SK-N-SH treated with all-trans-retinoic acid at 6 μM for 48 hours (cell line): ENCODE results near the gene IVL.

Experiments used
- ATAC-seq: fragments of 200-7000 bp; cut with Tn5 transposase; 3 replicates; pipeline ENCODE4 v1.9.1; 2020; ENCODE audit warnings: mild to moderate bottlenecking, moderate library complexity
- ARNTL ChIP-seq: fragments of 450-650 bp; formaldehyde crosslinking; IDR thresholded peaks from 2 replicates; pipeline ENCODE4 v1.5.0; 2020; ENCODE audit warnings: low read depth, mild to moderate bottlenecking, moderate library complexity, borderline replicate concordance
- BACH2 ChIP-seq: fragments of 250-450 bp; sonication (Bioruptor Pico); IDR thresholded peaks from 2 replicates; pipeline ENCODE4 v1.9.0; 2021; ENCODE audit warnings: mild to moderate bottlenecking, borderline replicate concordance
- CREB5 ChIP-seq: fragments of 250-450 bp; sonication (Bioruptor Pico); IDR thresholded peaks from 2 replicates; pipeline ENCODE4 v1.5.1; 2020; ENCODE audit warnings: low read depth, mild to moderate bottlenecking, moderate library complexity
- CSDC2 ChIP-seq: fragments of 250-450 bp; sonication (Bioruptor Pico); IDR thresholded peaks from 2 replicates; pipeline ENCODE4 v1.5.0; 2020; ENCODE audit warnings: mild to moderate bottlenecking, moderate library complexity
- CSRNP3 ChIP-seq: fragments of 250-450 bp; sonication (Bioruptor Pico); IDR thresholded peaks from 2 replicates; pipeline ENCODE4 v1.5.1; 2021; ENCODE audit warnings: mild to moderate bottlenecking, moderate library complexity
- ESRRG ChIP-seq: fragments of 250-450 bp; sonication (Bioruptor Pico); IDR thresholded peaks from 2 replicates; pipeline ENCODE4 v1.6.1; 2021; ENCODE audit warnings: mild to moderate bottlenecking
- GLIS3 ChIP-seq: fragments of 250-450 bp; sonication (Bioruptor Pico); IDR thresholded peaks from 2 replicates; pipeline ENCODE4 v1.5.0; 2020; ENCODE audit warnings: mild to moderate bottlenecking, moderate library complexity
- ISL1 ChIP-seq: fragments of 250-450 bp; sonication (Bioruptor Pico); IDR thresholded peaks from 2 replicates; pipeline ENCODE4 v2.1.2; 2022; ENCODE audit warnings: mild to moderate bottlenecking, moderate library complexity
- OSR1 ChIP-seq: fragments of 250-450 bp; sonication (Bioruptor Pico); IDR thresholded peaks from 2 replicates; pipeline ENCODE4 v1.8.0; 2022; ENCODE audit warnings: moderate library complexity, mild to moderate bottlenecking, inconsistent platforms
- PATZ1 ChIP-seq: fragments of 250-450 bp; sonication (Bioruptor Pico); IDR thresholded peaks from 2 replicates; pipeline ENCODE4 v1.8.0; 2020; ENCODE audit warnings: mild to moderate bottlenecking, moderate library complexity, borderline replicate concordance
- POU6F1 ChIP-seq: fragments of 250-450 bp; sonication (Bioruptor Pico); IDR thresholded peaks from 2 replicates; pipeline ENCODE4 v1.8.0; 2021; ENCODE audit warnings: low read depth, mild to moderate bottlenecking, moderate library complexity, borderline replicate concordance
- PPARA ChIP-seq: fragments of 250-450 bp; sonication (Bioruptor Pico); IDR thresholded peaks from 2 replicates; pipeline ENCODE4 v1.5.0; 2020; ENCODE audit warnings: mild to moderate bottlenecking, borderline replicate concordance
- RARB ChIP-seq: fragments of 250-450 bp; sonication (Bioruptor Pico); IDR thresholded peaks from 2 replicates; pipeline ENCODE4 v1.8.0; 2021; ENCODE audit warnings: mild to moderate bottlenecking, moderate library complexity
- SNAI2 ChIP-seq: fragments of 250-450 bp; sonication (Bioruptor Pico); IDR thresholded peaks from 2 replicates; pipeline ENCODE4 v1.5.0; 2020; ENCODE audit warnings: mild to moderate bottlenecking, moderate library complexity
- TOX ChIP-seq: fragments of 250-450 bp; sonication (Bioruptor Pico); IDR thresholded peaks from 2 replicates; pipeline ENCODE4 v1.8.0; 2021; ENCODE audit warnings: mild to moderate bottlenecking, moderate library complexity, borderline replicate concordance
- TSHZ2 ChIP-seq: fragments of 250-450 bp; sonication (Bioruptor Pico); IDR thresholded peaks from 2 replicates; pipeline ENCODE4 v1.5.0; 2020; ENCODE audit warnings: mild to moderate bottlenecking, moderate library complexity
- ZC3H10 ChIP-seq: fragments of 250-450 bp; sonication (Bioruptor Pico); IDR thresholded peaks from 2 replicates; pipeline ENCODE4 v1.5.1; 2021; ENCODE audit warnings: mild to moderate bottlenecking, moderate library complexity
- ZFP3 ChIP-seq: fragments of 250-450 bp; sonication (Bioruptor Pico); IDR thresholded peaks from 2 replicates; pipeline ENCODE4 v1.5.0; 2020; ENCODE audit warnings: mild to moderate bottlenecking, moderate library complexity
- ZFP30 ChIP-seq: fragments of 450-650 bp; formaldehyde crosslinking; IDR thresholded peaks from 2 replicates; pipeline ENCODE4 v1.5.0; 2022; ENCODE audit warnings: mild to moderate bottlenecking, moderate library complexity
- ZNF565 ChIP-seq: fragments of 450-650 bp; formaldehyde crosslinking; conservative IDR thresholded peaks from 2 replicates; pipeline ENCODE4 v1.5.0; 2020; ENCODE audit warnings: low read depth, mild to moderate bottlenecking, moderate library complexity
- ZNF70 ChIP-seq: fragments of 450-650 bp; formaldehyde crosslinking; IDR thresholded peaks from 2 replicates; pipeline ENCODE4 v1.5.0; 2020; ENCODE audit warnings: mild to moderate bottlenecking, moderate library complexity

The IVL gene

GRCh38 chr1:152957561-152957960 lies 49.2 kb downstream of the IVL start:
- no peak for TF ChIP-seq ZFP30 (CRISPR knock-in tag)
- no peak for TF ChIP-seq CSRNP3 (CRISPR knock-in tag)
- TF ChIP-seq ZNF70: no peak
- TF ChIP-seq ARNTL (CRISPR knock-in tag): no peak
- TF ChIP-seq PATZ1 (CRISPR knock-in tag): no peak
- no peak for TF ChIP-seq GLIS3 (CRISPR knock-in tag)
- ATAC-seq: no peak

GRCh38 chr1:152959273-152959672 lies 50.9 kb downstream of the IVL start:
- no peak for ATAC-seq
- TF ChIP-seq ARNTL (CRISPR knock-in tag) (no peak), OSR1 (CRISPR knock-in tag) (no peak), PATZ1 (CRISPR knock-in tag) (no peak)

- no peak for TF ChIP-seq RARB (CRISPR knock-in tag)
- TF ChIP-seq TSHZ2 (CRISPR knock-in tag): no peak
- TF ChIP-seq POU6F1: no peak
- TF ChIP-seq ZNF565: no peak
- TF ChIP-seq ARNTL (CRISPR knock-in tag): no peak
- TF ChIP-seq CSDC2 (CRISPR knock-in tag): no peak
- TF ChIP-seq PATZ1 (CRISPR knock-in tag): no peak
- no peak for TF ChIP-seq PPARA (CRISPR knock-in tag)
- no peak for TF ChIP-seq ESRRG (CRISPR knock-in tag)
- no peak for TF ChIP-seq TOX (CRISPR knock-in tag)
- no peak for TF ChIP-seq CSRNP3 (CRISPR knock-in tag)
- no peak for TF ChIP-seq BACH2 (CRISPR knock-in tag)
- TF ChIP-seq CREB5 (CRISPR knock-in tag): no peak
- TF ChIP-seq ISL1 (CRISPR knock-in tag): no peak
- no peak for TF ChIP-seq SNAI2
- no peak for TF ChIP-seq ZC3H10
- TF ChIP-seq OSR1 (CRISPR knock-in tag): no peak
- no peak for TF ChIP-seq ZFP3
- TF ChIP-seq ZFP30 (CRISPR knock-in tag): no peak
- ATAC-seq: no peak
These were observed 51.6 kb downstream of the IVL start for GRCh38 chr1:152959801-152960451.
